ENCODE results near the gene AVEN. TPM values are rescaled to one million over a fixed set of nuclear protein-coding genes. Genes with fewer than 3 reads are reported as not detected.

The AVEN gene
- total and polyA plus RNA-seq, 12 donors, result 10.2 to 33.9 (median 20.0) TPM

GRCh38 chr15:34049112-34049511 is 10.1 kb upstream of the AVEN start:
- no peak overlapping the region for H3K27ac ChIP-seq
- intact Hi-C loops (cut with DNase I), result no loop called here
- no peaks in the 10 kb centered on the region for H3K27me3 ChIP-seq
- DNase-seq (no peak), ATAC-seq (no peak)
- 100% methylated on average over 2 of the region's 2 CpGs for WGBS, 2 donors
- no peaks in the 10 kb centered on the region for H3K36me3 ChIP-seq
- H3K9me3 ChIP-seq, result peaks cover 0 to 38% (median 12%) of the 10 kb centered on the region in 11 donors
- no peak for TF ChIP-seq CTCF (IDR thresholded peaks at IDR 0.05)
- H3K4me3 ChIP-seq, result no peak overlapping the region
- H3K4me1 ChIP-seq, result no peaks in the 10 kb centered on the region

DNA sequence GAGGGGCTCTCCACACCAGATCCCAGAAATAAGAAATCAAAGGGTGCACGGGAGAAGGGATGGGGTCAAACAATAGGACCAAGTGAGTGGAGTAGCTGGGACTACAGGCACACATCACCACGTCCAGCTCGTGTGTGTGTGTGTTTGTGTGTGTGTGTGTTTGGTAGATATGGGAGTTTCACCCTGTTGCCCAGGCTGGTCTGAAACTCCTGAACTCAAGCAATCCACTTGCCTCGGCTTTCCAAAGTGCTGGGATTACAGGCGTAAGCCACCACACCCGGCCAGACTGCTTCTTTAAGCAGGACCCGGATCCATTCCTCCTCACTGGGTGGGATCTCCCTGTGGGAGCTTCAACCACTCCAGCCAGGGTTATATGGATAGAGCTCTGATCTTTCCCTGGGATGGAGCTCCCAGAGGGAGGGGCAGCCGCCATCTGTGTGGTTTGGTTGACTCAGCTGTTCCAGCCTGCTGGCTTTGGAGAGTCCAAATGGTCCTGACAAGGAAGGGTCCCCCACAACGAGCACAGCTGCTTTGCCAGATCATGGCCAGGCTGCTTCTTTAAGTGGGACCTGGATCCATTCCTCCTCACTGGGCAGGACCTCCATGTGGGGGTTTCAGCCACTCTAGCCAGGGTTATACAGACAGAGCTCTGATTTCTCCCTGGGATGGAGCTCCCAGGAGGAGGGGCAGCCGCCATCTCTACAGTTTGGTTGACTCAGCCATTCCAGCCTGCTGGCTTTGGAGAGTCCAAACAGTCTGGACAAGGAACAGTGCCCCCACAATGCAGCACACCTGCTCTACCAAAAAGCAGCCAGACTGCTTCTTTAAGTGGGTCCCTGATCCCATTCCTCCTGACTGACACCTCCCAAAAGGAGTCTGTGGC is 9.1 kb upstream of the AVEN start:
- H3K36me3 ChIP-seq, result no peaks in the 10 kb centered on the region
- DNase-seq (no peak), ATAC-seq (peak in 3 of 8 donors; percentile 41 to 62 (median 48))
- peaks cover 0 to 35% (median 12%) of the 10 kb centered on the region in 11 donors for H3K9me3 ChIP-seq
- intact Hi-C loops (cut with DNase I), result no loop called here
- no peak for TF ChIP-seq CTCF (IDR thresholded peaks at IDR 0.05)
- no peaks in the 10 kb centered on the region for H3K27me3 ChIP-seq
- no peak overlapping the region for H3K4me3 ChIP-seq
- no peaks in the 10 kb centered on the region for H3K4me1 ChIP-seq
- WGBS, 2 donors, result 69 to 72% methylated on average over 10 of the region's 10 CpGs
- peak overlapping the region in 1 of 10 donors; percentile 59 for H3K27ac ChIP-seq

DNA sequence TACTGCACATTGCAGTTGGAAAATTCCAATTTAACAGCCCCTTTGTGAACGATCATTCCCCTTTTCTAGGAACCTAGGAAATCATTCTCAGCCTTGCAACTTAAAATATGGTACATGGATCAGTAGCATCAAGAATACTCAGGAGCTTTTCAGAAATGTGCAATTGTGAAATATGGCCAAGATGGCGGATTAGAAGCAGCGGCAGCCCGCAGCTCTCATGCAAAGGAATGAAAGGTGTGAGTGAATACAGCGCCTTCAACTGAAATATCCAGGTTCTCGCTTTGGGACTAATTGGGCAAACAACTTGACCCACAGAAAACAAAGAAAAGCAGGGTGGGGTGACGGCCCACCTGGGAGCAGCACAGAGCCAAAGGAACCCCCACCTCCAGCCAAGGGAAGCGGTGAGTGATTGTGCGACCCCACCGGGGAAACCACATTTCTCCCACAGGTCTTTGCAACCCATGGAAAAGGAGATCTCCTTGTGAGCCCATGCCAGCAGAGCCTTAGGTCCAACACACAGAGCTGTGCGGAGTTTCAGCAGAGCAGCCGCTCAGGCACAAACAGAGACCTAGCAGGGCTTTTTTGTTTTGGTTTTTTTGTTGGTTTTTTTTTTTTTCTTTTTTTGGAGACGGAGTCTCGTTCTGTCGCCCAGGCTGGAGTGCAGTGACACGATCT is 7.6 kb upstream of the AVEN start:
- H3K9me3 ChIP-seq, result peaks cover 0 to 28% (median 12%) of the 10 kb centered on the region in 11 donors
- no peaks in the 10 kb centered on the region for H3K4me1 ChIP-seq
- no peak for ATAC-seq
- no peak overlapping the region for H3K27ac ChIP-seq
- H3K4me3 ChIP-seq, result no peak overlapping the region
- no peak for TF ChIP-seq CTCF (IDR thresholded peaks at IDR 0.05)
- H3K27me3 ChIP-seq, result no peaks in the 10 kb centered on the region
- intact Hi-C loops (cut with DNase I), result no loop called here
- no peaks in the 10 kb centered on the region for H3K36me3 ChIP-seq
- WGBS, 2 donors, result 91 to 96% methylated on average over 14 to 16 of the region's 16 CpGs
- no peak for DNase-seq

DNA sequence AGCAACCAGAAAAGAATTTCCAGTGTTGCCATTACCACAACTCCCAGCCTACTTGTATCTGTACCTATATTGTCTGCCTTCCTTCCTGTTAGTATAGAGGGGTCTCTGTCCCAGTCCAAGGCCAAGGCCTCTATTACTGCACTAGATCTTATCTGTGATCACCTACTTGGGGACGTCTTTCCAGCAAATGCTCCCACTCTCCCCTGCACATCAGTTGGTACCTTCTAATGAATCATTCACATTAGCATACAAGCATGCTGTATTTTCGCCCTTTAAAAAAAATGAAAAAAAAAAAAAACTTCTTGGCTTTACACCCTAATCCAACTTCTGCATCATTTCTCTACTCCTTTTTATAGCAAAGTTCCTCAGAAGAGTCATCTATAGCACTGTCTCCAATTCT is 4.8 kb upstream of the AVEN start:
- H3K9me3 ChIP-seq, result peaks cover 0 to under 1% (median 0%) of the 10 kb centered on the region in 11 donors
- no peak for DNase-seq
- no peak for ATAC-seq
- peaks cover 0 to 13% (median 10%) of the 10 kb centered on the region in 9 donors for H3K4me1 ChIP-seq
- 84 to 85% methylated on average over 2 of the region's 2 CpGs for WGBS, 2 donors
- intact Hi-C loops (cut with DNase I), result no loop called here
- no peak overlapping the region for H3K4me3 ChIP-seq
- H3K27ac ChIP-seq, result no peak overlapping the region
- H3K36me3 ChIP-seq, result no peaks in the 10 kb centered on the region
- TF ChIP-seq CTCF (IDR thresholded peaks at IDR 0.05), result no peak
- H3K27me3 ChIP-seq, result no peaks in the 10 kb centered on the region
